ENCODE data around the gene RFTN2. TPM values are rescaled to one million over a fixed set of nuclear protein-coding genes. Genes with fewer than 3 reads are reported as not detected.
A peak's percentile ranks its signal among the peaks of the same experiment; 100 is the strongest.
"Not testable (repeated sequence)": the region's sequence is repeated elsewhere in the genome, so short reads cannot be mapped to it uniquely, and the experiment has no call there.

RFTN2 gene
- total RNA-seq, 1 donor from 2014 or later: not detected

GRCh38 chr2:197613509-197613987 is 61.8 kb downstream of the RFTN2 start:
- Mint-ChIP-seq H3K9me3 (peaks cover 7% of the 10 kb centered on the region), H3K4me1 (no peaks in the 10 kb centered on the region), H3K36me3 (ENCODE audit: low read depth) (no peaks in the 10 kb centered on the region), H3K27ac (no peak overlapping the region), H3K4me3 (no peak overlapping the region), H3K27me3 (peaks cover 5% of the 10 kb centered on the region)
- DNase-seq: no peak
- intact Hi-C loops (cut with micrococcal nuclease): no loop called here

- Mint-ChIP-seq H3K36me3 (ENCODE audit: low read depth) (no peaks in the 10 kb centered on the region), H3K9me3 (peaks cover 7% of the 10 kb centered on the region), H3K27ac (no peak overlapping the region), H3K4me3 (no peak overlapping the region), H3K4me1 (peaks cover 4% of the 10 kb centered on the region), H3K27me3 (peaks cover 3% of the 10 kb centered on the region)
- DNase-seq: no peak
- intact Hi-C loops (cut with micrococcal nuclease): no loop called here
Measured at GRCh38 chr2:197606180-197606579, 69.2 kb downstream of the RFTN2 start.

- Mint-ChIP-seq H3K36me3 (ENCODE audit: low read depth) (no peaks in the 10 kb centered on the region), H3K27ac (no peak overlapping the region), H3K27me3 (peaks cover 4% of the 10 kb centered on the region), H3K4me1 (peaks cover 4% of the 10 kb centered on the region), H3K9me3 (peaks cover 6% of the 10 kb centered on the region), H3K4me3 (no peak overlapping the region)
- intact Hi-C loops (cut with micrococcal nuclease): loop anchor here (2.0 kb wide), 1 partner anchor 37 kb away; no protein-coding TSS in a partner anchor
- no peak for DNase-seq
Measured at GRCh38 chr2:197604117-197604860, 71.1 kb downstream of the RFTN2 start.

- peaks cover 4% of the 10 kb centered on the region for H3K4me1 Mint-ChIP-seq
- no peak overlapping the region for H3K4me3 Mint-ChIP-seq
- peaks cover 12% of the 10 kb centered on the region for H3K27me3 Mint-ChIP-seq
- intact Hi-C loops (cut with micrococcal nuclease): no loop called here
- no peak for DNase-seq
- H3K27ac Mint-ChIP-seq: no peak overlapping the region
- H3K9me3 Mint-ChIP-seq: no peaks in the 10 kb centered on the region
- H3K36me3 Mint-ChIP-seq (ENCODE audit: low read depth): no peaks in the 10 kb centered on the region
Measured at GRCh38 chr2:197601726-197602125, 73.7 kb downstream of the RFTN2 start.

DNA sequence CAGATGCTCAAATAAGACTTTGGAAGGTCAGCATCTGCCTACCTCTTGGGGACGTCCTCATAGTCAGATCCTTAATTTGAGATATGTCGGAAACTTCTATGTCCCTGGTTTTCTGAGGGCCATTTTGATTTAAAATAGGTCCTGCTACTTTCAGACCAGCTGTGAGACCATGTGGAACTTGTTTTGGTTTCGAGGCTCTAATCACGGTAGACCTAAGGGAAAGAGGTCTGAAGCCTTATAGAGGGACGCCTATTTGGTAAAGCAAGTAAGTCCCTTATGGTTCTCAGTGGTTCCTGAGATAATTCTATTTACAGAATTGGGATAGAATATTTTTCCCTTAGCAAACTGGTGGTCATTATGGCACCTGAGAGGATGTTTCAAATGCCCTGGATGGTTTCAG is 75.1 kb downstream of the RFTN2 start:
- H3K36me3 Mint-ChIP-seq (ENCODE audit: low read depth): no peaks in the 10 kb centered on the region
- H3K4me1 Mint-ChIP-seq: no peaks in the 10 kb centered on the region
- no peak overlapping the region for H3K27ac Mint-ChIP-seq
- intact Hi-C loops (cut with micrococcal nuclease): no loop called here
- H3K4me3 Mint-ChIP-seq: no peak overlapping the region
- DNase-seq: no peak
- H3K9me3 Mint-ChIP-seq: no peaks in the 10 kb centered on the region
- peaks cover 15% of the 10 kb centered on the region for H3K27me3 Mint-ChIP-seq

DNA sequence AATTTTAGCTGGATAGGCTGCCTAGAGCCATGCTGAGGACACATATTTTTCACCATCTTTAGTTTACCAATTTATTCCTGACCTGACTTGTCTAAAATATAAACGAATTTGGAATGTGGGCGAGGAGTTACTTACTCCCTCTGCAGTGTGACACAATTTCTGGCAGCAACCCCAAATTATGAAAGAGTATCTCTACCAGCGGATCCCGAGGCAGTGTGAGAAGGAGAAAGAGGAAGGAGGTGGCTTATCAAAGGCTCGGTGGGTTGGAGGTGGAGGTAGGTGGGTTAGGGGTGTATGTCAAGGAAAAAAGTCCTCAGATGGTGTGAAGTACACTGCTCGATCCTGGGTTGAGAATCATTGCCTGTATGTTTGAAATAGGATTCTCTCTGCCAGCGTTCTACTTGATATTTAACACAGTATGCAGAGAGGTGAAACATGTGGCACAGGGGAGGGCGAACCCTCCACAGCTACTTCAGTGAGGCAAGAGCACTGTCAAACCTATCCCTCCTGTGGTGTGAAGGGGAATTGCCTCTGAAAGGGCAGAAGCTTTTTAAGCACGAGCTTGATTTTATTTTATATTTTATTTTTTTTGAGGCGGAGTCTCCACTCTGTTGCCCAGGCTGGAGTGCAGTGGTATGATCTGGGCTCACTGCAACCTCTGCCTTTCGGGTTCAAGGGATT is 76.0 kb downstream of the RFTN2 start:
- Mint-ChIP-seq H3K4me1 (no peaks in the 10 kb centered on the region), H3K9me3 (no peaks in the 10 kb centered on the region), H3K36me3 (ENCODE audit: low read depth) (no peaks in the 10 kb centered on the region), H3K27ac (no peak overlapping the region), H3K4me3 (no peak overlapping the region), H3K27me3 (peaks cover 24% of the 10 kb centered on the region)
- intact Hi-C loops (cut with micrococcal nuclease): no loop called here
- DNase-seq: peak; percentile 65

DNA sequence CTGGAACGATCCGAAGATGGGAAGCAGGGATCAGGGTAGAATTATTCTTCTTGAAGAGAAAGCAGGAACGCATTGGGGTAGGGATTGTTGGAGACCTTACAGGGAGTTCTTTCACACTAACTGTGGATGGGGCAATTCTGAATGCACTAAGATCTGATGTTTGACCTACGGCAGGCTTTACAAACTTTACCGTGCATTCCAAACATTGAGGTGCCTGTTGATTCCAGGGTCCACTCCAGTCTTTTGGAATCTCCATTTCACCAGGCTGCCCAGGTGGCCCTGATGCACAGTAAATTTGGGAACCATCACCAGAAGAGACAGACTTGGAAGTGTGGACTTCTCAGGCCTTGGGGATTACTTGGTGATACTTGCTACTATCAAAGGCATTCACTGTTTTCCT is 76.9 kb downstream of the RFTN2 start:
- no peak overlapping the region for H3K4me3 Mint-ChIP-seq
- intact Hi-C loops (cut with micrococcal nuclease): no loop called here
- H3K9me3 Mint-ChIP-seq: no peaks in the 10 kb centered on the region
- no peak for DNase-seq
- H3K36me3 Mint-ChIP-seq (ENCODE audit: low read depth): no peaks in the 10 kb centered on the region
- no peaks in the 10 kb centered on the region for H3K4me1 Mint-ChIP-seq
- H3K27me3 Mint-ChIP-seq: peaks cover 24% of the 10 kb centered on the region
- no peak overlapping the region for H3K27ac Mint-ChIP-seq

GRCh38 chr2:197597166-197597565 is 78.2 kb downstream of the RFTN2 start:
- Mint-ChIP-seq H3K27ac (no peak overlapping the region), H3K36me3 (ENCODE audit: low read depth) (no peaks in the 10 kb centered on the region), H3K9me3 (no peaks in the 10 kb centered on the region), H3K27me3 (peaks cover 22% of the 10 kb centered on the region), H3K4me1 (no peaks in the 10 kb centered on the region), H3K4me3 (no peak overlapping the region)
- intact Hi-C loops (cut with micrococcal nuclease): no loop called here
- no peak for DNase-seq

DNA sequence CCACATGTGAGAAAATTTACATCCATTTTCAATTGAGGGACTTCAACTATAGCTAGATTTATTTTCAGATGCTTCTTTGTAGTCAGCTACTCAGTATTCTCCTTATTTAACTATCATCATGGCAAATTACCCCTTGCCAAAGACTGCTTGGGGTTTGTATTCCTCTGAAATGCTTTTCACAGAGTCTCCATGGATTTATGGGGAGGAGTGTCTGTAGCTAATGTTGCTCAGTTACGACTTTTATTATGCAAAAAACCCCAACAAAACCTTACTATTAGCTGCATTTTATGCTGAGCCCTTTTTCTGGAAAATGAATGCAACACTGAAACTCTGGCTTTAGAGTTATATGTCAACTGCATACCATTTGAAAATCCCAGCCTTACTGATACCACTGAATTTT is 78.6 kb downstream of the RFTN2 start:
- Mint-ChIP-seq H3K4me1 (no peaks in the 10 kb centered on the region), H3K27me3 (peaks cover 22% of the 10 kb centered on the region), H3K27ac (no peak overlapping the region), H3K4me3 (no peak overlapping the region), H3K36me3 (ENCODE audit: low read depth) (no peaks in the 10 kb centered on the region), H3K9me3 (no peaks in the 10 kb centered on the region)
- intact Hi-C loops (cut with micrococcal nuclease): no loop called here
- no peak for DNase-seq

GRCh38 chr2:197591339-197592072 is 83.9 kb downstream of the RFTN2 start:
- no peak overlapping the region for H3K4me3 Mint-ChIP-seq
- DNase-seq: no peak
- intact Hi-C loops (cut with micrococcal nuclease): no loop called here
- H3K36me3 Mint-ChIP-seq (ENCODE audit: low read depth): no peaks in the 10 kb centered on the region
- no peak overlapping the region for H3K27ac Mint-ChIP-seq
- H3K9me3 Mint-ChIP-seq: no peaks in the 10 kb centered on the region
- peaks cover 11% of the 10 kb centered on the region for H3K27me3 Mint-ChIP-seq
- no peaks in the 10 kb centered on the region for H3K4me1 Mint-ChIP-seq

GRCh38 chr2:197587255-197587654 is 88.1 kb downstream of the RFTN2 start:
- H3K4me1 Mint-ChIP-seq; H3K27ac Mint-ChIP-seq; H3K4me3 Mint-ChIP-seq; H3K36me3 Mint-ChIP-seq (ENCODE audit: low read depth); H3K9me3 Mint-ChIP-seq; intact Hi-C loops (cut with micrococcal nuclease); H3K27me3 Mint-ChIP-seq; DNase-seq: not testable (repeated sequence)

DNA sequence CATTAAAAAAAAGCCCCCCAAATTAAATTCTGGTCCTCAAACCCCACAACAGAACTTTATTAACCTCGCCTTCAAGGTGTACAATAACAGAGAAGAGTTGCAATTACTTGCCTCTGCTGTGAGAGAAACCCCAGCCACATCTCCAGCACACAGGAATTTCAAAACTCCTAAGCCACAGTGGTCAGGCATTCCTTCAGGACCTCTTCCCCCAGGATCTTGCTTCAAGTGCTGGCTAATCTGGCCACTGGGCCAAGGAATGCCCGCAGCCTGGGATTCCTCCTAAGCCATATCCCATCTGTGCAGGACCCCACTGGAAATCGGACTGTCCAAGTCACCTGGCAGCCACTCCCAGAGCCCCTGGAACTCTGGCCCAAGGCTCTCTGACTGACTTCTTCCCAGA is 95.2 kb downstream of the RFTN2 start:
- H3K9me3 Mint-ChIP-seq; H3K27me3 Mint-ChIP-seq; intact Hi-C loops (cut with micrococcal nuclease); DNase-seq; H3K4me1 Mint-ChIP-seq; H3K36me3 Mint-ChIP-seq (ENCODE audit: low read depth); H3K27ac Mint-ChIP-seq; H3K4me3 Mint-ChIP-seq: not testable (repeated sequence)

DNA sequence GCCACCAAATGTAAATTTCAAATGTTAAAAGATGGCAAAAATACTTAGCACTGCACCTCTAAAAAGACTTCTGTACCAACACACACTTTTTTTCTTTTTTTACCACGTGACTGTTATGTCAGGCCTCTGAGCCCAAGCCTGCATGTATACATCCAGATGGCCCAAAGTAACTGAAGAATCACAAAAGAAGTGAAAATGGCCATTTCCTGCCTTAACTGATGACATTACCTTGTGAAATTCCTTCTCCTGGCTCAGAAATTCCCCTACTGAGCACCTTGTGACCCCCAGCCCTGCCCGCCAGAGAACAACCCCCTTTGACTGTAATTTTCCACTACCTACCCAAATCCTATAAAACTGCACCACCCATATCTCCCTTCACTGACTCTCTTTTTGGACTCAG is 97.1 kb downstream of the RFTN2 start:
- H3K9me3 Mint-ChIP-seq; H3K36me3 Mint-ChIP-seq (ENCODE audit: low read depth); H3K4me3 Mint-ChIP-seq; H3K4me1 Mint-ChIP-seq; intact Hi-C loops (cut with micrococcal nuclease); DNase-seq; H3K27ac Mint-ChIP-seq; H3K27me3 Mint-ChIP-seq: not testable (repeated sequence)

DNA sequence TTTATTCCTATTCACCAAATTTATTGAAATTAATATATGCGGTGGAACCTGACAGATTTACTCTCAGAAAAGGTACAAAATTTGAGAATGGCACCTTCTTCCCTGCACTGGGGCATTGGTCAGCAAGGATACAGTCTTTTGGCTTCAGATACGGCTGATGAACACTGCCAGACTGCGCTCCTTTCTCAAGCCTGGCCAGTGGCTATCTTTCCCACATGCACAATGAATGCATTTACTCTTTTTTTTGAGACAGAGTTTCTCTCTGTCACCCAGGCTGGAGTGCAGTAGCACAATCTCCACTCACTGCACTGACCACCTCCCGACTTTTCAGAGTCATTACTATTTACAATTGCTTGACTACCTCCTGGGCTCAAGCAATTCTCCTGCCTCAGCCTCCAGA is 97.9 kb downstream of the RFTN2 start:
- Mint-ChIP-seq H3K27me3 (no peaks in the 10 kb centered on the region), H3K36me3 (ENCODE audit: low read depth) (peaks cover 11% of the 10 kb centered on the region), H3K4me3 (no peak overlapping the region), H3K27ac (no peak overlapping the region), H3K4me1 (no peaks in the 10 kb centered on the region), H3K9me3 (peaks cover 13% of the 10 kb centered on the region)
- intact Hi-C loops (cut with micrococcal nuclease): no loop called here
- DNase-seq: no peak
